Kidney epithelial cell (primary cell): ENCODE measurements around the gene MAD1L1. TPM values are rescaled to one million over a fixed set of nuclear protein-coding genes. Genes with fewer than 3 reads are reported as not detected.

Experiments
- DNase-seq: peaks from one replicate; pipeline ENCODE4 v3.0.0-alpha.2; 2010; ENCODE audit warnings: low read depth
- H3K27me3 ChIP-seq: 2 replicates; pipeline ENCODE4 v1.6.0; 2011; ENCODE audit warnings: low read length; ENCODE audit not compliant: control insufficient read depth, insufficient read depth
- H3K36me3 ChIP-seq: 2 replicates; pipeline ENCODE4 v1.5.1; 2011; ENCODE audit warnings: low read length; ENCODE audit not compliant: control insufficient read depth, insufficient read depth
- H3K4me3 ChIP-seq: 2 replicates; pipeline ENCODE4 v1.5.1; 2011; ENCODE audit warnings: low read depth, mild to moderate bottlenecking, control low read depth, low read length
- total RNA-seq: library from RNA; depleted of rRNA; stranded (reverse); fragments of >200 nt; gene quantifications from 2 replicates; pipeline ENCODE4 v1.2.3, GENCODE V29; 2015
- TF ChIP-seq, protein P1 (sequence below): IDR thresholded peaks from 2 replicates; pipeline ENCODE4 v1.5.1; 2011; ENCODE audit warnings: mild to moderate bottlenecking, moderate library complexity, low read length, control low read depth, inconsistent platforms; ENCODE audit not compliant: insufficient read depth, poor library complexity, severe bottlenecking

MAD1L1 gene
- total RNA-seq, 1 donor from 2014 or later, result 61.2 TPM

- Histone ChIP-seq H3K27me3 (no peaks in the 10 kb centered on the region), H3K4me3 (no peak overlapping the region), H3K36me3 (no peaks in the 10 kb centered on the region)
- no peak for DNase-seq
- TF ChIP-seq, protein P1, sequence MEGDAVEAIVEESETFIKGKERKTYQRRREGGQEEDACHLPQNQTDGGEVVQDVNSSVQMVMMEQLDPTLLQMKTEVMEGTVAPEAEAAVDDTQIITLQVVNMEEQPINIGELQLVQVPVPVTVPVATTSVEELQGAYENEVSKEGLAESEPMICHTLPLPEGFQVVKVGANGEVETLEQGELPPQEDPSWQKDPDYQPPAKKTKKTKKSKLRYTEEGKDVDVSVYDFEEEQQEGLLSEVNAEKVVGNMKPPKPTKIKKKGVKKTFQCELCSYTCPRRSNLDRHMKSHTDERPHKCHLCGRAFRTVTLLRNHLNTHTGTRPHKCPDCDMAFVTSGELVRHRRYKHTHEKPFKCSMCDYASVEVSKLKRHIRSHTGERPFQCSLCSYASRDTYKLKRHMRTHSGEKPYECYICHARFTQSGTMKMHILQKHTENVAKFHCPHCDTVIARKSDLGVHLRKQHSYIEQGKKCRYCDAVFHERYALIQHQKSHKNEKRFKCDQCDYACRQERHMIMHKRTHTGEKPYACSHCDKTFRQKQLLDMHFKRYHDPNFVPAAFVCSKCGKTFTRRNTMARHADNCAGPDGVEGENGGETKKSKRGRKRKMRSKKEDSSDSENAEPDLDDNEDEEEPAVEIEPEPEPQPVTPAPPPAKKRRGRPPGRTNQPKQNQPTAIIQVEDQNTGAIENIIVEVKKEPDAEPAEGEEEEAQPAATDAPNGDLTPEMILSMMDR, result no peak
Measured at GRCh38 chr7:2157473-2158279, 75.1 kb downstream of the MAD1L1 start.

- no peak overlapping the region for H3K4me3 ChIP-seq
- H3K27me3 ChIP-seq, result no peaks in the 10 kb centered on the region
- DNase-seq, result no peak
- TF ChIP-seq, protein P1, result no peak
- no peaks in the 10 kb centered on the region for H3K36me3 ChIP-seq
Measured at GRCh38 chr7:2156756-2157472, 75.8 kb downstream of the MAD1L1 start.

GRCh38 chr7:2154831-2155230 lies 77.9 kb downstream of the MAD1L1 start:
- Histone ChIP-seq H3K27me3 (no peaks in the 10 kb centered on the region), H3K36me3 (no peaks in the 10 kb centered on the region), H3K4me3 (no peak overlapping the region)
- no peak for DNase-seq
- TF ChIP-seq, protein P1, result no peak

- Histone ChIP-seq H3K36me3 (no peaks in the 10 kb centered on the region), H3K27me3 (no peaks in the 10 kb centered on the region), H3K4me3 (no peak overlapping the region)
- TF ChIP-seq, protein P1, result no peak
- no peak for DNase-seq
Measured at GRCh38 chr7:2154121-2154520, 78.6 kb downstream of the MAD1L1 start.

- no peaks in the 10 kb centered on the region for H3K36me3 ChIP-seq
- DNase-seq, result no peak
- TF ChIP-seq, protein P1, result no peak
- H3K4me3 ChIP-seq, result no peak overlapping the region
- H3K27me3 ChIP-seq, result no peaks in the 10 kb centered on the region
Measured at GRCh38 chr7:2152646-2153045, 80.1 kb downstream of the MAD1L1 start.
